Liver (tissue), 9 donors: ENCODE measurements around the gene MRPL10. TPM values are rescaled to one million over a fixed set of nuclear protein-coding genes. Genes with fewer than 3 reads are reported as not detected.

Experiments
- DNase-seq: peaks from one replicate; pipeline ENCODE4 v3.0.0-alpha.2; 2017; ENCODE audit warnings: low spot score
- H3K27ac ChIP-seq, 2 donors: one replicate each; pipeline ENCODE4 v1.7.0; 2013; ENCODE audit warnings: inconsistent platforms in 2 of 2, low read length in 2 of 2, control low read depth in 1 of 2, low read depth in 1 of 2, mild to moderate bottlenecking in 1 of 2
- H3K27me3 ChIP-seq, 4 donors: one replicate each; pipeline versions ENCODE4 v1.6.1 to v1.7.0; 2013; ENCODE audit warnings: low read length in 3 of 4, inconsistent platforms in 1 of 4, mild to moderate bottlenecking in 1 of 4, moderate library complexity in 1 of 4; ENCODE audit not compliant: control insufficient read depth in 4 of 4, insufficient read depth in 4 of 4
- H3K36me3 ChIP-seq, 4 donors: one replicate each; pipeline versions ENCODE4 v1.6.1 to v1.7.0; 2013; ENCODE audit warnings: low read length in 3 of 4, mild to moderate bottlenecking in 3 of 4, low read depth in 1 of 4, moderate library complexity in 1 of 4; ENCODE audit not compliant: control insufficient read depth in 4 of 4, insufficient read depth in 3 of 4
- H3K4me1 ChIP-seq, 4 donors: one replicate each; pipeline versions ENCODE4 v1.6.1 to v1.7.0; 2013; ENCODE audit warnings: low read length in 3 of 4, mild to moderate bottlenecking in 3 of 4, moderate library complexity in 1 of 4; ENCODE audit not compliant: control insufficient read depth in 4 of 4, insufficient read depth in 4 of 4
- H3K4me3 ChIP-seq, 3 donors: one replicate each; pipeline versions ENCODE4 v1.6.1 to v1.7.0; 2013; ENCODE audit warnings: low read length in 3 of 3, control low read depth in 1 of 3, low read depth in 1 of 3, mild to moderate bottlenecking in 1 of 3
- H3K9ac ChIP-seq, 2 donors: one replicate each; pipeline ENCODE4 v1.7.0; 2013; ENCODE audit warnings: low read length in 2 of 2, mild to moderate bottlenecking in 2 of 2, moderate library complexity in 2 of 2, control low read depth in 1 of 2, low read depth in 1 of 2
- H3K9me3 ChIP-seq, 4 donors: one replicate each; pipeline versions ENCODE4 v1.6.1 to v1.7.0; 2013; ENCODE audit warnings: low read length in 3 of 4; ENCODE audit not compliant: control insufficient read depth in 4 of 4
- ATF3 ChIP-seq: IDR thresholded peaks from 2 replicates; pipeline ENCODE4 v1.6.1; 2016; ENCODE audit warnings: antibody characterized with exemption
- EGR1 ChIP-seq, 2 donors: IDR thresholded peaks; 2 replicates each; pipeline ENCODE4 v1.6.1; 2016 to 2018; ENCODE audit warnings: antibody characterized with exemption in 2 of 2, low read depth in 2 of 2
- FOXA1 ChIP-seq: IDR thresholded peaks from 2 replicates; pipeline ENCODE4 v1.6.1; 2016; ENCODE audit warnings: antibody characterized with exemption
- FOXA2 ChIP-seq: IDR thresholded peaks from 2 replicates; pipeline ENCODE4 v1.6.1; 2016; ENCODE audit warnings: antibody characterized with exemption
- GABPA ChIP-seq, 2 donors: IDR thresholded peaks in 1 of 2; conservative IDR thresholded peaks in 1 of 2; 2 replicates each; pipeline ENCODE4 v1.6.1; 2016; ENCODE audit warnings: antibody characterized with exemption in 2 of 2, mild to moderate bottlenecking in 1 of 2, moderate library complexity in 1 of 2
- HNF4A ChIP-seq, 2 donors: conservative IDR thresholded peaks; 2 replicates each; pipeline ENCODE4 v1.6.1; 2016; ENCODE audit warnings: antibody characterized with exemption in 2 of 2, mild to moderate bottlenecking in 2 of 2
- HNF4G ChIP-seq: IDR thresholded peaks from 2 replicates; pipeline ENCODE4 v1.6.1; 2016; ENCODE audit warnings: antibody characterized with exemption
- JUND ChIP-seq, 2 donors: IDR thresholded peaks; 2 replicates each; pipeline ENCODE4 v1.6.1; 2016; ENCODE audit warnings: antibody characterized with exemption in 2 of 2
- MAX ChIP-seq: IDR thresholded peaks from 2 replicates; pipeline ENCODE4 v1.6.1; 2016; ENCODE audit warnings: antibody characterized with exemption
- NR2F2 ChIP-seq: IDR thresholded peaks from 2 replicates; pipeline ENCODE4 v1.6.1; 2016; ENCODE audit warnings: antibody characterized with exemption
- RAD21 ChIP-seq, 2 donors: IDR thresholded peaks; 2 replicates each; pipeline ENCODE4 v1.6.1; 2016; ENCODE audit warnings: antibody characterized with exemption in 2 of 2, mild to moderate bottlenecking in 2 of 2
- RXRA ChIP-seq, 2 donors: IDR thresholded peaks; 2 replicates each; pipeline ENCODE4 v1.6.1; 2017 to 2018; ENCODE audit warnings: antibody characterized with exemption in 2 of 2, mild to moderate bottlenecking in 1 of 2
- SP1 ChIP-seq: IDR thresholded peaks from 2 replicates; pipeline ENCODE4 v1.6.1; 2018; ENCODE audit warnings: antibody characterized with exemption, mild to moderate bottlenecking
- TAF1 ChIP-seq: conservative IDR thresholded peaks from 2 replicates; pipeline ENCODE4 v1.6.1; 2016; ENCODE audit warnings: antibody characterized with exemption, mild to moderate bottlenecking
- YY1 ChIP-seq: IDR thresholded peaks from 2 replicates; pipeline ENCODE4 v1.6.1; 2016; ENCODE audit warnings: antibody characterized with exemption, mild to moderate bottlenecking
- WGBS: extraction: QIAGEN DNeasy Blood & Tissue Kit; methylation state at CpG from one replicate; pipeline ENCODE4 v1.1.7; 2013; 5-methylcytosine and 5-hydroxymethylcytosine counted together
- polyA plus RNA-seq, 2 donors: library from polyadenylated mRNA; stranded (reverse) in 1 of 2; unstranded in 1 of 2; fragments of 200-250 nt in 1 of 2; fragments of >200 nt in 1 of 2; fragmentation: Nextera tagmentation in 1 of 2; extraction: Ambion mirVana in 1 of 2; gene quantifications; one replicate each; pipeline versions ENCODE4 v1.2.1 to v1.2.3, GENCODE V29; 2013 to 2015
- total RNA-seq, 2 donors: library from RNA; depleted of rRNA; stranded (reverse); fragments of >200 nt; gene quantifications; one replicate each; pipeline ENCODE4 v1.2.3, GENCODE V29; 2014
- TF ChIP-seq, protein P1 (sequence below): IDR thresholded peaks from 2 replicates; pipeline ENCODE4 v1.6.1; 2016; ENCODE audit warnings: antibody characterized with exemption
- TF ChIP-seq, protein P2 (sequence below): fragments of 150-350 bp; IDR thresholded peaks from 2 replicates; pipeline ENCODE4 v1.5.1; 2017; ENCODE audit warnings: improper control_type of control experiment, low read depth, low read length; ENCODE audit not compliant: missing input control
- TF ChIP-seq, protein P3 (sequence below): IDR thresholded peaks from 2 replicates; pipeline ENCODE4 v1.6.1; 2016; ENCODE audit warnings: antibody characterized with exemption, mild to moderate bottlenecking
- donor health status: healthy.
- donor health status: healthy.
- donor health status: healthy.
- donor health status: healthy.
- donor health status: healthy.

MRPL10 gene
- total and polyA plus RNA-seq, 4 donors: 10.2 to 24.9 (median 12.9) TPM

DNA sequence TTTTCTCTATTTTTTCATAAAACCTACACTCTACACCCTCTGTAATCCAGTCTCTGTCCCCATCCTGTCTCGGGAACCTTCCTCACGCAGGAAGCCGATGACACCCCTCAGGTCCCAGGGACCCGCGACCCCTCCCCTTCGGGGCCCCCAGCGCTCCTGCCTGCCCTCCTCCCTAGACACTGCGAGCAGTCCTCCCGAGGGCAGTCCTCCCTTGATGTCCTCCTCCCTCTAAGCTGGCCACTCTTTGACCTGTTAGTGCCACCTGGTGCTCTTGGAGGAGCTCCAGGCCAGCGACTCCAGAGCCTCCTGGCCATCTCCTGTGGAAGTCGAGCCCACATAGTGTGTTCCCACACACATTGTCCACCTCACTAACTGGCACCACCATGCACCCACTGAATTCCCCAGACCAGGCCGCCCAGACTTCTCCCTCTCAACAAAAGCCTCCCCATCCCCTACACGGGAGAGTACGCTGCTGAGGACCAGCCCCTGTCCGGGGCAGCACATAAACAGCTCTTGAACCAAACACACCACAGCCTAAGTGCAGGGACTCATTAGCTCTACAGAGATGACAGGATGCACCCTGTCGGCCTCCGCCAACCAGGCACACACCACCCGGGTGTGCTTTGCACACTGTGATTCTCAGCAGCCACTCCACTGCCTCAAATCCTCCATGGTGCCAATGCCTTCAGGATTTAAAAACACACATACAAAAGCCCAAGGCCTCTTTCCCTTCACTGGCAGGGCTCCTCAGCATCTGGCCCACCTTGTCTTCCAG lies 19.0 kb downstream of the MRPL10 start:
- H3K9me3 ChIP-seq: no peaks in the 10 kb centered on the region
- H3K36me3 ChIP-seq: peaks cover 0 to 15% (median 2%) of the 10 kb centered on the region in 4 donors
- H3K4me1 ChIP-seq: no peaks in the 10 kb centered on the region
- no peak overlapping the region for H3K27ac ChIP-seq
- TF ChIP-seq FOXA1: no peak
- TF ChIP-seq YY1: no peak
- TF ChIP-seq HNF4A (conservative IDR thresholded peaks at IDR 0.05): no peak
- no peak for TF ChIP-seq MAX
- TF ChIP-seq RAD21 (IDR thresholded peaks at IDR 0.05): no peak
- TF ChIP-seq, protein P1, sequence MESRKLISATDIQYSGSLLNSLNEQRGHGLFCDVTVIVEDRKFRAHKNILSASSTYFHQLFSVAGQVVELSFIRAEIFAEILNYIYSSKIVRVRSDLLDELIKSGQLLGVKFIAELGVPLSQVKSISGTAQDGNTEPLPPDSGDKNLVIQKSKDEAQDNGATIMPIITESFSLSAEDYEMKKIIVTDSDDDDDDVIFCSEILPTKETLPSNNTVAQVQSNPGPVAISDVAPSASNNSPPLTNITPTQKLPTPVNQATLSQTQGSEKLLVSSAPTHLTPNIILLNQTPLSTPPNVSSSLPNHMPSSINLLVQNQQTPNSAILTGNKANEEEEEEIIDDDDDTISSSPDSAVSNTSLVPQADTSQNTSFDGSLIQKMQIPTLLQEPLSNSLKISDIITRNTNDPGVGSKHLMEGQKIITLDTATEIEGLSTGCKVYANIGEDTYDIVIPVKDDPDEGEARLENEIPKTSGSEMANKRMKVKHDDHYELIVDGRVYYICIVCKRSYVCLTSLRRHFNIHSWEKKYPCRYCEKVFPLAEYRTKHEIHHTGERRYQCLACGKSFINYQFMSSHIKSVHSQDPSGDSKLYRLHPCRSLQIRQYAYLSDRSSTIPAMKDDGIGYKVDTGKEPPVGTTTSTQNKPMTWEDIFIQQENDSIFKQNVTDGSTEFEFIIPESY: no peak
- TF ChIP-seq, protein P2, sequence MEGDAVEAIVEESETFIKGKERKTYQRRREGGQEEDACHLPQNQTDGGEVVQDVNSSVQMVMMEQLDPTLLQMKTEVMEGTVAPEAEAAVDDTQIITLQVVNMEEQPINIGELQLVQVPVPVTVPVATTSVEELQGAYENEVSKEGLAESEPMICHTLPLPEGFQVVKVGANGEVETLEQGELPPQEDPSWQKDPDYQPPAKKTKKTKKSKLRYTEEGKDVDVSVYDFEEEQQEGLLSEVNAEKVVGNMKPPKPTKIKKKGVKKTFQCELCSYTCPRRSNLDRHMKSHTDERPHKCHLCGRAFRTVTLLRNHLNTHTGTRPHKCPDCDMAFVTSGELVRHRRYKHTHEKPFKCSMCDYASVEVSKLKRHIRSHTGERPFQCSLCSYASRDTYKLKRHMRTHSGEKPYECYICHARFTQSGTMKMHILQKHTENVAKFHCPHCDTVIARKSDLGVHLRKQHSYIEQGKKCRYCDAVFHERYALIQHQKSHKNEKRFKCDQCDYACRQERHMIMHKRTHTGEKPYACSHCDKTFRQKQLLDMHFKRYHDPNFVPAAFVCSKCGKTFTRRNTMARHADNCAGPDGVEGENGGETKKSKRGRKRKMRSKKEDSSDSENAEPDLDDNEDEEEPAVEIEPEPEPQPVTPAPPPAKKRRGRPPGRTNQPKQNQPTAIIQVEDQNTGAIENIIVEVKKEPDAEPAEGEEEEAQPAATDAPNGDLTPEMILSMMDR: no peak
- no peak for TF ChIP-seq RXRA (IDR thresholded peaks at IDR 0.05)
- TF ChIP-seq SP1: no peak
- no peak for TF ChIP-seq FOXA2
- TF ChIP-seq EGR1 (IDR thresholded peaks at IDR 0.05; ENCODE audit: low read depth in 2 of 2): no peak
- TF ChIP-seq ATF3: no peak
- no peak for TF ChIP-seq NR2F2
- no peak for TF ChIP-seq GABPA (IDR thresholded peaks at IDR 0.05 in 1 of 2, conservative IDR thresholded peaks at IDR 0.05 in 1 of 2)
- TF ChIP-seq, protein P3, sequence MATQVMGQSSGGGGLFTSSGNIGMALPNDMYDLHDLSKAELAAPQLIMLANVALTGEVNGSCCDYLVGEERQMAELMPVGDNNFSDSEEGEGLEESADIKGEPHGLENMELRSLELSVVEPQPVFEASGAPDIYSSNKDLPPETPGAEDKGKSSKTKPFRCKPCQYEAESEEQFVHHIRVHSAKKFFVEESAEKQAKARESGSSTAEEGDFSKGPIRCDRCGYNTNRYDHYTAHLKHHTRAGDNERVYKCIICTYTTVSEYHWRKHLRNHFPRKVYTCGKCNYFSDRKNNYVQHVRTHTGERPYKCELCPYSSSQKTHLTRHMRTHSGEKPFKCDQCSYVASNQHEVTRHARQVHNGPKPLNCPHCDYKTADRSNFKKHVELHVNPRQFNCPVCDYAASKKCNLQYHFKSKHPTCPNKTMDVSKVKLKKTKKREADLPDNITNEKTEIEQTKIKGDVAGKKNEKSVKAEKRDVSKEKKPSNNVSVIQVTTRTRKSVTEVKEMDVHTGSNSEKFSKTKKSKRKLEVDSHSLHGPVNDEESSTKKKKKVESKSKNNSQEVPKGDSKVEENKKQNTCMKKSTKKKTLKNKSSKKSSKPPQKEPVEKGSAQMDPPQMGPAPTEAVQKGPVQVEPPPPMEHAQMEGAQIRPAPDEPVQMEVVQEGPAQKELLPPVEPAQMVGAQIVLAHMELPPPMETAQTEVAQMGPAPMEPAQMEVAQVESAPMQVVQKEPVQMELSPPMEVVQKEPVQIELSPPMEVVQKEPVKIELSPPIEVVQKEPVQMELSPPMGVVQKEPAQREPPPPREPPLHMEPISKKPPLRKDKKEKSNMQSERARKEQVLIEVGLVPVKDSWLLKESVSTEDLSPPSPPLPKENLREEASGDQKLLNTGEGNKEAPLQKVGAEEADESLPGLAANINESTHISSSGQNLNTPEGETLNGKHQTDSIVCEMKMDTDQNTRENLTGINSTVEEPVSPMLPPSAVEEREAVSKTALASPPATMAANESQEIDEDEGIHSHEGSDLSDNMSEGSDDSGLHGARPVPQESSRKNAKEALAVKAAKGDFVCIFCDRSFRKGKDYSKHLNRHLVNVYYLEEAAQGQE: no peak
- no peak for TF ChIP-seq TAF1
- no peak for TF ChIP-seq JUND (IDR thresholded peaks at IDR 0.05)
- TF ChIP-seq HNF4G: no peak
- H3K9ac ChIP-seq: no peak overlapping the region
- DNase-seq: no peak
- no peaks in the 10 kb centered on the region for H3K27me3 ChIP-seq
- H3K4me3 ChIP-seq: no peak overlapping the region
- WGBS: 84% methylated on average over 18 of the region's 18 CpGs
